GM23248 (cell line): ENCODE results near the gene ZNHIT3. TPM values are rescaled to one million over a fixed set of nuclear protein-coding genes. Genes with fewer than 3 reads are reported as not detected.
A peak's percentile ranks its signal among the peaks of the same experiment; 100 is the strongest.
"Not testable (repeated sequence)": the region's sequence is repeated elsewhere in the genome, so short reads cannot be mapped to it uniquely, and the experiment has no call there.

Source experiments
- DNase-seq: peaks from one replicate; pipeline ENCODE4 v3.0.0-alpha.2; 2015
- H2AFZ ChIP-seq: fragments of 200-600 bp; sonication (generic); 2 replicates; pipeline ENCODE4 v1.6.1; 2016; ENCODE audit warnings: antibody characterized with exemption
- H3F3A ChIP-seq: fragments of 200-600 bp; sonication (generic); 2 replicates; pipeline ENCODE4 v1.6.1; 2016; ENCODE audit warnings: mild to moderate bottlenecking, antibody characterized with exemption, mixed run types; ENCODE audit not compliant: insufficient read depth
- H3K27ac ChIP-seq: fragments of 200-600 bp; sonication (generic); 2 replicates; pipeline ENCODE4 v1.5.1; 2016; ENCODE audit warnings: mild to moderate bottlenecking
- H3K27me3 ChIP-seq: fragments of 200-600 bp; sonication (generic); replicated peaks from 2 replicates; pipeline ENCODE4 v1.6.1; 2016; ENCODE audit warnings: mild to moderate bottlenecking; ENCODE audit not compliant: insufficient read depth
- H3K36me3 ChIP-seq: fragments of 200-600 bp; sonication (generic); 2 replicates; pipeline ENCODE4 v1.6.1; 2016; ENCODE audit warnings: low read depth, mild to moderate bottlenecking
- H3K4me1 ChIP-seq: fragments of 200-600 bp; sonication (generic); 2 replicates; pipeline ENCODE4 v1.6.1; 2016; ENCODE audit warnings: mild to moderate bottlenecking; ENCODE audit not compliant: insufficient read depth
- H3K4me2 ChIP-seq: fragments of 200-600 bp; sonication (generic); one replicate; pipeline ENCODE4 v1.6.1; 2016; ENCODE audit warnings: mild to moderate bottlenecking; ENCODE audit not compliant: unreplicated experiment
- H3K4me3 ChIP-seq: fragments of 200-600 bp; sonication (generic); 2 replicates; pipeline ENCODE4 v1.5.1; 2016; ENCODE audit warnings: mild to moderate bottlenecking
- H3K79me2 ChIP-seq: fragments of 200-600 bp; sonication (generic); 2 replicates; pipeline ENCODE4 v1.6.1; 2016; ENCODE audit warnings: mild to moderate bottlenecking; ENCODE audit not compliant: insufficient read depth
- H3K9ac ChIP-seq: fragments of 200-600 bp; sonication (generic); 2 replicates; pipeline ENCODE4 v1.6.1; 2016; ENCODE audit warnings: mild to moderate bottlenecking
- H3K9me2 ChIP-seq: fragments of 200-600 bp; sonication (generic); 2 replicates; pipeline ENCODE4 v1.6.1; 2016; ENCODE audit warnings: mixed run types, mild to moderate bottlenecking, moderate library complexity; ENCODE audit not compliant: insufficient read depth
- H3K9me3 ChIP-seq: fragments of 200-600 bp; sonication (generic); one replicate; pipeline ENCODE4 v1.6.1; 2017; ENCODE audit warnings: low read depth
- H4K20me1 ChIP-seq: fragments of 200-600 bp; sonication (generic); 2 replicates; pipeline ENCODE4 v1.6.0; 2016; ENCODE audit not compliant: insufficient read depth
- EZH2 ChIP-seq: fragments of 200-600 bp; sonication (generic); IDR thresholded peaks from 2 replicates; pipeline ENCODE4 v1.6.1; 2018; ENCODE audit warnings: antibody characterized with exemption, mild to moderate bottlenecking; ENCODE audit not compliant: insufficient read depth, poor library complexity, severe bottlenecking
- EZH2phosphoT487 ChIP-seq: fragments of 200-600 bp; sonication (generic); IDR thresholded peaks from 2 replicates; pipeline ENCODE4 v1.6.1; 2018; ENCODE audit warnings: antibody characterized with exemption, moderate library complexity, mild to moderate bottlenecking, low read depth; ENCODE audit not compliant: insufficient read depth
- WGBS, 2 experiments: methylation state at CpG; one replicate each; pipeline ENCODE4 v1.1.6; 2015 to 2017; ENCODE audit warnings: low lambda C conversion rate in 2 of 2, low coverage in 1 of 2; ENCODE audit errors: missing lambda C conversion rate in 2 of 2; 5-methylcytosine and 5-hydroxymethylcytosine counted together
- in situ Hi-C: fragments of 300-500 bp; cut with MboI; formaldehyde crosslinking; loops from 2 replicates; pipeline ENCODE4 v1.15.0; 2020
- polyA plus RNA-seq: library from polyadenylated mRNA; unstranded; fragments of >200 nt; fragmentation: Nextera tagmentation; extraction: Ambion mirVana; gene quantifications from 2 replicates; pipeline ENCODE4 v1.2.1, GENCODE V29; 2016
- total RNA-seq: library from RNA; depleted of rRNA; stranded (reverse); fragments of >200 nt; shearing (Covaris generic); gene quantifications from 2 replicates; pipeline ENCODE4 v1.2.3, GENCODE V29; 2014; rRNA removed

The ZNHIT3 gene
- total RNA-seq = 21.8 and 28.4 TPM in 2 replicates
- polyA plus RNA-seq = 43.4 and 52.0 TPM in 2 replicates

DNA sequence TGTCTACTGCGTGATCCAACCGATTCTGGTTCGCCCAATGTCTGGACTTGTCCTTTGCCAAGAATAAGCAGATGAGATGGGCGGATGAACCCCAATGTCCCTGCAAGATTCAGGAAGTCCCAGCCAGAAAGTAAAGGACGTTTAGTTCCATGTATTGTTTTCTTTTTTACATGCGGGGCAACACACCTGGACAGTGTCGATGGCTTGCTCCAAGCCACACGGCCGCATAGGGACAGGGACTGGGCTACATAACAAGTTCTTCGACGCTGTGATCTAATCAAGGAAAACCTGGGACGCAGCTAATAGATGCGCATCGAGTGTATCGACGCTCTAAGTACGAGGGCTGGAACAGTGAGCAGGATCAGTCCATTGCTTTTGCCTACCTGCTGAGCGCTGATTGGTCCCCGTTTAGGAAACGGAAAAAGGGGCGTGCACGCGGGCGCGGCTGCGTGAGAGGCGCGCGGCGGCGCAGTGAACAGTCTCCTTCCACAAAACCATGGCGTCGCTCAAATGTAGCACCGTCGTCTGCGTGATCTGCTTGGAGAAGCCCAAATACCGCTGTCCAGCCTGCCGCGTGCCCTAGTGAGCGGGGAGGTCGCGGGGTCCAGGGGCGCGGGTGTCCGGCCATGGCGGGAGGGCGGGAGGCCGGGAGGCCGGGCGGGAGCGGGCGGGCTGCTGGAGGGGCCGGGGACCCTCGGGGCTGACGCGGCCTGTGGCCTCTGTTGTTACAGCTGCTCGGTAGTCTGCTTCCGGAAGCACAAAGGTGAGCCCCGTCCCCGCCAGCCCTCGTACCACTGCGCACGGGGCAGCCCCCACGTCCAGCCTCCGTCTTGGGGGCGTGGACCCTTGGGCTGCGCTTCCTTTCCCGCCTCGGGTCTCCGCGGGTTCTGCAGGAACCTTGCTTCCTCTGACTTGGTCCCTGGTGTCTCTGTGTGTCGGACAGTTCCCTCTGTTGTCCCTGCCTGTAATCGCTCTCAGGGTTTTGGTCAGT is at the start of gene ZNHIT3:
TSS of gene ZNHIT3 (plus strand) at position 478 of the 991 bp plus-strand sequence. CDS start at position 497, 19 bp downstream.
- H3K4me3 ChIP-seq = peak within 1 kb of the TSS; percentile 77
- 0 out of 2 replicates have a peak, but pooled peaks cover 5% of the 10 kb centered on the region for H3K4me1 ChIP-seq
- 1% methylated on average over 59 to 70 of the region's 73 CpGs for WGBS, 2 experiments
- peak within 1 kb of the TSS; percentile 100 for H2AFZ ChIP-seq
- peak within 1 kb of the TSS; percentile 94 for H3K4me2 ChIP-seq
- H3K9me3 ChIP-seq = no peaks in the 10 kb centered on the region
- peak within 1 kb of the TSS; percentile 78 for H3K9ac ChIP-seq
- TF ChIP-seq EZH2phosphoT487 = no peak
- no peak for TF ChIP-seq EZH2
- H3K27ac ChIP-seq = no peak within 1 kb of the TSS
- H4K20me1 ChIP-seq = no peaks in the 10 kb centered on the region
- peak; percentile 99 for DNase-seq
- no peaks in the 10 kb centered on the region for H3K9me2 ChIP-seq
- in situ Hi-C loops = no loop called here
- no peaks in the 10 kb centered on the region for H3F3A ChIP-seq
- no peaks in the 10 kb centered on the region; the same call in 1 of the 2 replicates for H3K27me3 ChIP-seq
- H3K79me2 ChIP-seq = peaks cover 49% of the 10 kb centered on the region
- H3K36me3 ChIP-seq = no peaks in the 10 kb centered on the region

DNA sequence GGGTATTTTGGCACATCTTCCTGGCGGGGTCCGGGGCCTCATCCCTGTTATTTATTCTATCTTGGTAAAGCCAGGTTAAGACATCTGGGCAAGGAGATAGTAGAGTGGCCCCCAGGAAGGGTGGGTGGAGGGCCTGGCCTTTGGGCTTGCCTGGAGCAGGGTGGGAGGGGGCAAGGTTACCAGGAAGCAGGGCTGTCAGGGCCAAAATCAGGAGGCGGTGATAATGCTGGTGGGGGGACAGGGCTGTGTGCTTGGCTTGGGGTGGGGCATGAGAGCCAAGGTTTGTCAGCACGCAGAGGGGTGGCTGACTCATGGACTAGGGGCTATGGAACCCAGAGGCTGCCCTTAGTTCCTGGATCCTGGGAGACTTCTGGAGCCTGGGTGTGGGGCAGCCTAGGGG is 44.7 kb upstream of the ZNHIT3 start:
- H4K20me1 ChIP-seq, H3K4me3 ChIP-seq, H3K9me2 ChIP-seq, H3K9me3 ChIP-seq, DNase-seq, H3F3A ChIP-seq, H3K4me1 ChIP-seq, H3K27me3 ChIP-seq, H3K79me2 ChIP-seq, H2AFZ ChIP-seq, H3K27ac ChIP-seq, in situ Hi-C loops, H3K4me2 ChIP-seq, H3K36me3 ChIP-seq, H3K9ac ChIP-seq: not testable (repeated sequence)
- no CpG with 5 or more reads among the region's 4 CpGs for WGBS, 2 experiments

DNA sequence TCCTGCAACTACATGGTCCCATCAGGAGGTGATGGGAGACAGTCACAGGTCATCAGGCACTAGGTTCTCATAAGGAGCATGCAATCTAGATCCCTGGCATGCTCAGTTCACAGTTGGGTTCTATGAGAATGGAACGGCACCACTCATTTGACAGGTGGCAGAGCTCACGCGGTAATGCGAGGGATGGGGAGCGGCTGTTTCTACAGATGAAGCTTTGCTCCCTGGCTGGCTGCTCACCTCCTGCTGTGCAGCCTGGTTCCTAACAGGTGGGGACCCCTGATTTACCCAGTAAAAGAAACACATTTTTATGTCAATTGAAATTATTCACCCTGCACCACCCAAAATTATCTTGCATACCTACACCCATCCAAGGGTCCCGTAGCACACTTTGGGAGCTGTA is 42.7 kb upstream of the ZNHIT3 start:
- in situ Hi-C loops = no loop called here
- DNase-seq = no peak
- H3K9me2 ChIP-seq = no peaks in the 10 kb centered on the region
- H3K27me3 ChIP-seq = no peaks in the 10 kb centered on the region
- no peak overlapping the region for H3K4me3 ChIP-seq
- no peak overlapping the region for H3K9ac ChIP-seq
- H2AFZ ChIP-seq = no peak overlapping the region
- WGBS, 2 experiments = 55 to 58% methylated on average over 6 of the region's 6 CpGs
- no peak overlapping the region for H3K4me2 ChIP-seq
- no peaks in the 10 kb centered on the region for H3K36me3 ChIP-seq
- H4K20me1 ChIP-seq = no peaks in the 10 kb centered on the region
- no peaks in the 10 kb centered on the region for H3K4me1 ChIP-seq
- H3K27ac ChIP-seq = no peak overlapping the region
- no peaks in the 10 kb centered on the region for H3F3A ChIP-seq
- TF ChIP-seq EZH2 (no peak), EZH2phosphoT487 (no peak)
- no peaks in the 10 kb centered on the region for H3K79me2 ChIP-seq
- H3K9me3 ChIP-seq = no peaks in the 10 kb centered on the region

DNA sequence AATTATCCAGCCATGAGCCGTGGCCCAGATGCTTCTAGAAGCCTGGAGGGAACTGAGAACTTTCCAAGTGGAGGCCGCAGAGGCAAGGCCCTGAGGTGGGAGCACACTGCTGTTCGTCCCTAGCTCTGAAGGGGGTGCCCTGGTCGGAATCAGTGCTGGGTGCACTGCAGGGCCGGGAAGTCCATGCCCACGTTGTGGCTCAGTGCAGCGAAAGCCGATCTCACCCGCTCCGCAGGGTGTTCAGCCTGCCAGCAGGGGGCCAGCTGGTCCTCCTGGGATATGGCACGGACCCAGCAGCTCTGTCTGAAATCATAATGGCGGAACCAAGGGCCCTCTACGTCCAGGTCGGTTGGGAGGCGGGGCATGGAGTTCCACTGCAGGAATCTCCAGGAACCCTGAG is 36.5 kb upstream of the ZNHIT3 start:
- DNase-seq, H3K9ac ChIP-seq, H3K4me2 ChIP-seq, H3K9me2 ChIP-seq, H3K9me3 ChIP-seq, H3K4me1 ChIP-seq, H2AFZ ChIP-seq, H3K36me3 ChIP-seq, H3K79me2 ChIP-seq, H3F3A ChIP-seq, H4K20me1 ChIP-seq, H3K27me3 ChIP-seq, H3K4me3 ChIP-seq, H3K27ac ChIP-seq: not testable (repeated sequence)
- WGBS, 2 experiments = 60% methylated on average over 5 of the region's 15 CpGs; no CpG with 5 or more reads in 1 of the 2 experiments
- in situ Hi-C loops = loop anchor here (25.0 kb wide), 1 partner anchor 488 kb away; no protein-coding TSS in a partner anchor

GRCh38 chr17:36452888-36453287 is 33.6 kb upstream of the ZNHIT3 start:
- WGBS, 2 experiments = 37 to 50% methylated on average over 4 to 7 of the region's 9 CpGs
- not testable (repeated sequence) for H3K9ac ChIP-seq

GRCh38 chr17:36457701-36458100 is 28.8 kb upstream of the ZNHIT3 start:
- DNase-seq, H3K27me3 ChIP-seq, H4K20me1 ChIP-seq, H3F3A ChIP-seq, H3K4me3 ChIP-seq, H2AFZ ChIP-seq, H3K9ac ChIP-seq, H3K79me2 ChIP-seq, H3K27ac ChIP-seq, H3K9me3 ChIP-seq, H3K4me1 ChIP-seq, H3K9me2 ChIP-seq, H3K4me2 ChIP-seq, H3K36me3 ChIP-seq: not testable (repeated sequence)
- 29 to 80% methylated on average over 1 to 5 of the region's 9 CpGs for WGBS, 2 experiments
- in situ Hi-C loops = loop anchor here (25.0 kb wide), 1 partner anchor 495 kb away; no protein-coding TSS in a partner anchor

More at GRCh38 chr17:36452888-36453287, 33.6 kb upstream of the ZNHIT3 start:
- H4K20me1 ChIP-seq, H3K4me2 ChIP-seq, H3K36me3 ChIP-seq, H3K4me3 ChIP-seq, H3K79me2 ChIP-seq, DNase-seq, H3K4me1 ChIP-seq, H3K27ac ChIP-seq, H3K27me3 ChIP-seq, H3K9me2 ChIP-seq, H3F3A ChIP-seq, H3K9me3 ChIP-seq, H2AFZ ChIP-seq: not testable (repeated sequence)
- in situ Hi-C loops = loop anchor here (25.0 kb wide), 1 partner anchor 491 kb away; no protein-coding TSS in a partner anchor
